Measurements from ENCODE around the gene SESN3. TPM values are rescaled to one million over a fixed set of nuclear protein-coding genes. Genes with fewer than 3 reads are reported as not detected.

The SESN3 gene
- total RNA-seq, 1 experiment from 2014 or later, result 34.9 TPM

GRCh38 chr11:95193541-95193940 lies 37.5 kb downstream of the SESN3 start (continued):
- no peak for TF ChIP-seq ZBTB43 (CRISPR knock-in tag; IDR thresholded peaks at IDR 0.05)
- TF ChIP-seq CTCF (IDR thresholded peaks at IDR 0.05), result no peak

- ATAC-seq, result no peak
- CTCF ChIA-PET, result no interaction called here
Measured at GRCh38 chr11:95192717-95193116, 38.3 kb downstream of the SESN3 start.

More at GRCh38 chr11:95192717-95193116, 38.3 kb downstream of the SESN3 start:
- no peak overlapping the region for H3K4me3 Mint-ChIP-seq
- H3K36me3 Mint-ChIP-seq, result peaks cover 12% of the 10 kb centered on the region
- POLR2A ChIA-PET, result no interaction called here
- H3K9me3 Mint-ChIP-seq, result no peaks in the 10 kb centered on the region
- no peak for DNase-seq (ENCODE audit: low spot score)
- no peaks in the 10 kb centered on the region for H3K27me3 Mint-ChIP-seq (ENCODE audit: low read depth)
- peaks cover 8% of the 10 kb centered on the region for H3K4me1 Mint-ChIP-seq
- TF ChIP-seq ELF4 (CRISPR knock-in tag; IDR thresholded peaks at IDR 0.05; ENCODE audit: low read depth) (no peak), MXD4 (CRISPR knock-in tag; IDR thresholded peaks at IDR 0.05; ENCODE audit: borderline replicate concordance) (no peak), TEAD1 (CRISPR knock-in tag; IDR thresholded peaks at IDR 0.05) (no peak), ZNF263 (CRISPR knock-in tag; IDR thresholded peaks at IDR 0.05; ENCODE audit: low read depth) (no peak), ZNF512 (CRISPR knock-in tag; IDR thresholded peaks at IDR 0.05; ENCODE audit: borderline replicate concordance) (no peak), OVOL2 (CRISPR knock-in tag; IDR thresholded peaks at IDR 0.05; ENCODE audit: borderline replicate concordance) (no peak), RELA (CRISPR knock-in tag; IDR thresholded peaks at IDR 0.05; ENCODE audit: borderline replicate concordance) (no peak), HMGXB4 (CRISPR knock-in tag; IDR thresholded peaks at IDR 0.05) (no peak), GTF2I (CRISPR knock-in tag; conservative IDR thresholded peaks at IDR 0.05) (no peak), CBFB (CRISPR knock-in tag; IDR thresholded peaks at IDR 0.05; ENCODE audit: low read depth) (no peak), RORB (CRISPR knock-in tag; IDR thresholded peaks at IDR 0.05) (no peak), ZBTB21 (CRISPR knock-in tag; IDR thresholded peaks at IDR 0.05; ENCODE audit: borderline replicate concordance) (no peak), SMAD4 (CRISPR knock-in tag; IDR thresholded peaks at IDR 0.05) (no peak), USF1 (CRISPR knock-in tag; IDR thresholded peaks at IDR 0.05) (no peak), CTCF (IDR thresholded peaks at IDR 0.05) (no peak), AR (CRISPR knock-in tag; IDR thresholded peaks at IDR 0.05) (no peak)
- H3K27ac Mint-ChIP-seq, result no peak overlapping the region

All from WTC11 (cell line).